HL-60 (cell line): Measurements from ENCODE around the gene EIF5.
A peak's percentile ranks its signal among the peaks of the same experiment; 100 is the strongest.

Experiments
- DNase-seq, 2 experiments: peaks; one replicate each; pipeline ENCODE4 v3.0.0-alpha.2; 2010 to 2020; ENCODE audit warnings: low read depth in 1 of 2, low spot score in 1 of 2
- H3K27ac ChIP-seq: fragments of 250-450 bp; sonication (Bioruptor Pico); replicated peaks from 2 replicates; pipeline ENCODE4 v1.5.1; 2020; ENCODE audit warnings: mild to moderate bottlenecking, moderate library complexity
- H3K27me3 ChIP-seq: fragments of 250-450 bp; sonication (Bioruptor Pico); 2 replicates; pipeline ENCODE4 v1.5.1; 2021; ENCODE audit warnings: mild to moderate bottlenecking, moderate library complexity; ENCODE audit not compliant: insufficient read depth, poor library complexity, severe bottlenecking
- H3K4me3 ChIP-seq: replicated peaks from 2 replicates; pipeline ENCODE4 v1.5.1; 2011; ENCODE audit warnings: mild to moderate bottlenecking, control low read depth, low read length; ENCODE audit not compliant: insufficient read depth
- CTCF ChIP-seq: IDR thresholded peaks from one replicate; pipeline ENCODE4 v1.5.1; 2011; ENCODE audit warnings: low read length, control low read depth, inconsistent platforms; ENCODE audit not compliant: insufficient read depth
- GABPA ChIP-seq: IDR thresholded peaks from 2 replicates; pipeline ENCODE4 v1.6.1; 2012; ENCODE audit warnings: low read depth
- POLR2AphosphoS5 ChIP-seq: IDR thresholded peaks from 2 replicates; pipeline ENCODE4 v1.6.1; 2012; ENCODE audit warnings: low read depth
- REST ChIP-seq: IDR thresholded peaks from 2 replicates; pipeline ENCODE4 v1.6.1; 2012; ENCODE audit warnings: low read depth; ENCODE audit not compliant: insufficient replicate concordance
- SPI1 ChIP-seq: IDR thresholded peaks from 2 replicates; pipeline ENCODE4 v1.6.1; 2012; ENCODE audit warnings: low read depth, mild to moderate bottlenecking, borderline replicate concordance

The EIF5 gene

GRCh38 chr14:103361867-103362266, 27.8 kb downstream of the EIF5 start:
- Histone ChIP-seq H3K27me3 (no peaks in the 10 kb centered on the region), H3K4me3 (no peak overlapping the region), H3K27ac (no peak overlapping the region; the same call in 1 of the 2 replicates)
- DNase-seq = peak; percentile 52 to 67
- TF ChIP-seq POLR2AphosphoS5 (no peak), SPI1 (no peak), CTCF (no peak), GABPA (no peak), REST (no peak)

GRCh38 chr14:103362780-103363179, 28.7 kb downstream of the EIF5 start:
- H3K4me3 ChIP-seq = no peak overlapping the region
- no peaks in the 10 kb centered on the region for H3K27me3 ChIP-seq
- TF ChIP-seq GABPA = no peak
- no peak for TF ChIP-seq SPI1
- TF ChIP-seq CTCF = no peak
- TF ChIP-seq REST = no peak
- TF ChIP-seq POLR2AphosphoS5 = no peak
- no peak for DNase-seq
- no peak overlapping the region; the same call in 1 of the 2 replicates for H3K27ac ChIP-seq

GRCh38 chr14:103366741-103367140, 32.7 kb downstream of the EIF5 start:
- Histone ChIP-seq H3K4me3 (no peak overlapping the region), H3K27me3 (no peaks in the 10 kb centered on the region), H3K27ac (no peak overlapping the region)
- TF ChIP-seq POLR2AphosphoS5 (no peak), GABPA (no peak), CTCF (no peak), REST (no peak), SPI1 (no peak)
- no peak for DNase-seq
